Liver (tissue), 3 donors: ENCODE data around the gene SUCLG2.
A peak's percentile ranks its signal among the peaks of the same experiment; 100 is the strongest.

Experiments used
- ATF3 ChIP-seq: IDR thresholded peaks from 2 replicates; pipeline ENCODE4 v1.6.1; 2016; ENCODE audit warnings: antibody characterized with exemption
- FOXA1 ChIP-seq: IDR thresholded peaks from 2 replicates; pipeline ENCODE4 v1.6.1; 2016; ENCODE audit warnings: antibody characterized with exemption
- GABPA ChIP-seq, 2 donors: IDR thresholded peaks in 1 of 2; conservative IDR thresholded peaks in 1 of 2; 2 replicates each; pipeline ENCODE4 v1.6.1; 2016; ENCODE audit warnings: antibody characterized with exemption in 2 of 2, mild to moderate bottlenecking in 1 of 2, moderate library complexity in 1 of 2
- JUND ChIP-seq, 2 donors: IDR thresholded peaks; 2 replicates each; pipeline ENCODE4 v1.6.1; 2016; ENCODE audit warnings: antibody characterized with exemption in 2 of 2
- MAX ChIP-seq: IDR thresholded peaks from 2 replicates; pipeline ENCODE4 v1.6.1; 2016; ENCODE audit warnings: antibody characterized with exemption
- RAD21 ChIP-seq, 2 donors: IDR thresholded peaks; 2 replicates each; pipeline ENCODE4 v1.6.1; 2016; ENCODE audit warnings: antibody characterized with exemption in 2 of 2, mild to moderate bottlenecking in 2 of 2
- REST ChIP-seq: IDR thresholded peaks from 2 replicates; pipeline ENCODE4 v1.6.1; 2016; ENCODE audit warnings: antibody characterized with exemption, mild to moderate bottlenecking
- RXRA ChIP-seq, 2 donors: IDR thresholded peaks; 2 replicates each; pipeline ENCODE4 v1.6.1; 2017 to 2018; ENCODE audit warnings: antibody characterized with exemption in 2 of 2, mild to moderate bottlenecking in 1 of 2
- SP1 ChIP-seq: IDR thresholded peaks from 2 replicates; pipeline ENCODE4 v1.6.1; 2018; ENCODE audit warnings: antibody characterized with exemption, mild to moderate bottlenecking
- TAF1 ChIP-seq: conservative IDR thresholded peaks from 2 replicates; pipeline ENCODE4 v1.6.1; 2016; ENCODE audit warnings: antibody characterized with exemption, mild to moderate bottlenecking
- YY1 ChIP-seq: IDR thresholded peaks from 2 replicates; pipeline ENCODE4 v1.6.1; 2016; ENCODE audit warnings: antibody characterized with exemption, mild to moderate bottlenecking
- TF ChIP-seq, protein P1 (sequence below): fragments of 150-350 bp; IDR thresholded peaks from 2 replicates; pipeline ENCODE4 v1.5.1; 2017; ENCODE audit warnings: improper control_type of control experiment, low read depth, low read length; ENCODE audit not compliant: missing input control
- donor health status: healthy.
- donor health status: healthy.

DNA sequence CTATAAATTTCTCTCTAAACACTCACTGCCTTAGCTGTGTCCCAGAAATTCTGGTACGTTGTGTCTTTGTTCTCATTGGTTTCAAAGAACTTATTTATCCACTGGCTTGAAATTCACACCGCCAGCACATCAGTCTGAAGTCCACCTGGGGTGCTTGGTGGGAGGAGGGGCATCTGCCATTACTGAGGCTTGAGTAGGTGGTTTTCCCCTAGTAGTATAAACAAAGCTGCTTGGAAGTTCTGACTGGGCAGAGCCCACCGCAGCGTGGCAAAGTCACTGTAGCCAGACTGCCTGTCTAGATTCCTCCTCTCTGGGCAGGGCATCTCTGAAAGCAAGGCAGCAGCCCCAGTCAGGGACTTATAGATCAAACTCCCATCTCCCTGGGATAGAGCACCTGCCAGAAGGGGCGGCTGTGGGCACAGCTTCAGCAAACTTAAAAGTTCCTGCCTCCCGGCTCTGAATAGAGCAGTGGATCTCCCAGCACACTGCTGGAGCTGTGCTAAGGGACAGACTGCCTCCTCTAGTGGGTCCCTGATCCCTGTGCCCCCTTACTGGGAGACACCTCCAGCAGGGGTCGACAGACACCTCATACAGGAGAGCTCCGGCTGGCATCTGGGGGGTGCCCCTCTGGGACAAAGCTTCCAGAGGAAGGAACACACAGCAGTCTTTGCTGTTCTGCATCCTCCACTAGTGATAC lies 114.1 kb downstream of the SUCLG2 start:
- TF ChIP-seq SP1 (peak; percentile 73), YY1 (peak; percentile 82), RXRA (IDR thresholded peaks at IDR 0.05) (peak; percentile 50 to 68), RAD21 (IDR thresholded peaks at IDR 0.05) (no peak), TAF1 (no peak), REST (peak; percentile 34), JUND (IDR thresholded peaks at IDR 0.05) (peak in 1 of 2 donors; percentile 74), MAX (peak; percentile 58), ATF3 (no peak), GABPA (IDR thresholded peaks at IDR 0.05 in 1 of 2, conservative IDR thresholded peaks at IDR 0.05 in 1 of 2) (no peak), FOXA1 (peak; percentile 38)
- TF ChIP-seq, protein P1, sequence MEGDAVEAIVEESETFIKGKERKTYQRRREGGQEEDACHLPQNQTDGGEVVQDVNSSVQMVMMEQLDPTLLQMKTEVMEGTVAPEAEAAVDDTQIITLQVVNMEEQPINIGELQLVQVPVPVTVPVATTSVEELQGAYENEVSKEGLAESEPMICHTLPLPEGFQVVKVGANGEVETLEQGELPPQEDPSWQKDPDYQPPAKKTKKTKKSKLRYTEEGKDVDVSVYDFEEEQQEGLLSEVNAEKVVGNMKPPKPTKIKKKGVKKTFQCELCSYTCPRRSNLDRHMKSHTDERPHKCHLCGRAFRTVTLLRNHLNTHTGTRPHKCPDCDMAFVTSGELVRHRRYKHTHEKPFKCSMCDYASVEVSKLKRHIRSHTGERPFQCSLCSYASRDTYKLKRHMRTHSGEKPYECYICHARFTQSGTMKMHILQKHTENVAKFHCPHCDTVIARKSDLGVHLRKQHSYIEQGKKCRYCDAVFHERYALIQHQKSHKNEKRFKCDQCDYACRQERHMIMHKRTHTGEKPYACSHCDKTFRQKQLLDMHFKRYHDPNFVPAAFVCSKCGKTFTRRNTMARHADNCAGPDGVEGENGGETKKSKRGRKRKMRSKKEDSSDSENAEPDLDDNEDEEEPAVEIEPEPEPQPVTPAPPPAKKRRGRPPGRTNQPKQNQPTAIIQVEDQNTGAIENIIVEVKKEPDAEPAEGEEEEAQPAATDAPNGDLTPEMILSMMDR: no peak
